ENCODE data around the gene FMOD.
"Not testable (repeated sequence)": the region's sequence is repeated elsewhere in the genome, so short reads cannot be mapped to it uniquely, and the experiment has no call there.

The FMOD gene

DNA sequence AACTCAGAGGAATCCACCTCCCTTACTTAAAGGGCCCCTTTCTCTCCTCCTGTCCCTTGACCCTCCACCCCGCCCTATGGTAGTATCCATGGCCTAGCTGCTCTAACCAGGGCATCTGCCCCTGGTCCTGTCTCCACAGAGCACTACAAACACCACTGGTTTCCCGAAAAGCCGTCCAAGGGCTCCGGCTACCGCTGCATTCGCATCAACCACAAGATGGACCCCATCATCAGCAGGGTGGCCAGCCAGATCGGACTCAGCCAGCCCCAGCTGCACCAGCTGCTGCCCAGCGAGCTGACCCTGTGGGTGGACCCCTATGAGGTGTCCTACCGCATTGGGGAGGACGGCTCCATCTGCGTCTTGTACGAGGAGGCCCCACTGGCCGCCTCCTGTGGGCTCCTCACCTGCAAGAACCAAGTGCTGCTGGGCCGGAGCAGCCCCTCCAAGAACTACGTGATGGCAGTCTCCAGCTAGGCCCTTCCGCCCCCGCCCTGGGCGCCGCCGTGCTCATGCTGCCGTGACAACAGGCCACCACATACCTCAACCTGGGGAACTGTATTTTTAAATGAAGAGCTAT is 43.9 kb downstream of the FMOD start:
- peak in 25 of 51 donors; percentile 25 to 70 (median 48) for DNase-seq

DNA sequence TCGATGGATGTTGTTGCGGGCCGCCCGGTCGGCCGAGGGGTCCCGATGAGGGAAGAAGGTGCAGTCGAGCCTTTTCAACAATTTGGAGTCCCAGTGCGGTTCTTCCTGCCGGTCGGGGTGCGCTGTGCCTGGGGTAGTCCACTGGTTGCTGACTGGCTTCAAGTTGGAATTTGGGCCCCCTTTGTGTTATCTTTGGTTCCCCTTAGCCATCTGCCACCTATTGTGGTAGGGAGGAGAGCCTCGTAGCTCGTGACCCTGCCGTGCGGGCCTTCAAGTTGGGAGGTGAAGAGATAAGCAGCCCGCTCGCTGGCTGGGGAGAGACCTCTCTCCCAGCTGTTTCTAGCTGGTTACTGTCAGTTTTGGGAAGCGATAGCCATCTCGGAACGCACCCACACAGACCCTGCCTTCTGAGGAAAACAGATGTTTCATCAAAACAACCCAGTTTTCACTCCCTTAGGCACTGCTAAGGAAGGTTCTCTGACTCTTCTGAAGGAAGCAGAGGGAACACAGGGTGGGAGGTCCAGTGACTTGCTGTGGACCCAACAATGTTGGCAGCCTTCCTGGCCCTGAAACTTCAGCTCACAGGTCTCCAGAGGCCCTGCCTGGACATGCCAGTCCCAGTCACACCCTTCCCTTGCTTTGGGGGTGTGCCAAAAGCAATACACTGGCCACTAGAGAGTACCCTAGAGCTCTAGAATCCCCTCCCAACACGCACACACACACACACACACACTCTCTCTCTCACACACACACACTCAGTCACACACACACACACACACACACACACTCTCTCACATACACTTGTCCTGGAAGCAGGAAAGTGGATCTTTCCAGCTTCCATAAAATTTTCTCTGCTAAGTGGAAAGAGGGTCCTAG is 44.6 kb downstream of the FMOD start:
- DNase-seq = peak in 44 of 51 donors; percentile 29 to 88 (median 66)

DNA sequence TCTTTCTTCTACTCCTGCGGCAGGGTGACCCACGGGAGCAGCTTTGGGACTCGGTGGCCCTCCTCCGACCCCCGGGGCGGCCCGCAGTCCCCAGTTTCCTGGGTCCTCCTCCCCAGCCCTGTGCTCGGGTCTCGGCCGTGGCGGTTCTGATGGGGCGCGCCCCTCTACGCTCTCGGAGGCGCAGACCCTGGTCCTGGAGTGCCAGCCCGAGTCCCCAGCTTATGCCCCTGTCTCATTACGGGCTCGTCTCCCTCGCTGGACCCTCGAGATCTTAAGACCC is 45.2 kb downstream of the FMOD start:
- DNase-seq = peak in 3 of 51 donors; percentile 54 to 72 (median 61)

DNA sequence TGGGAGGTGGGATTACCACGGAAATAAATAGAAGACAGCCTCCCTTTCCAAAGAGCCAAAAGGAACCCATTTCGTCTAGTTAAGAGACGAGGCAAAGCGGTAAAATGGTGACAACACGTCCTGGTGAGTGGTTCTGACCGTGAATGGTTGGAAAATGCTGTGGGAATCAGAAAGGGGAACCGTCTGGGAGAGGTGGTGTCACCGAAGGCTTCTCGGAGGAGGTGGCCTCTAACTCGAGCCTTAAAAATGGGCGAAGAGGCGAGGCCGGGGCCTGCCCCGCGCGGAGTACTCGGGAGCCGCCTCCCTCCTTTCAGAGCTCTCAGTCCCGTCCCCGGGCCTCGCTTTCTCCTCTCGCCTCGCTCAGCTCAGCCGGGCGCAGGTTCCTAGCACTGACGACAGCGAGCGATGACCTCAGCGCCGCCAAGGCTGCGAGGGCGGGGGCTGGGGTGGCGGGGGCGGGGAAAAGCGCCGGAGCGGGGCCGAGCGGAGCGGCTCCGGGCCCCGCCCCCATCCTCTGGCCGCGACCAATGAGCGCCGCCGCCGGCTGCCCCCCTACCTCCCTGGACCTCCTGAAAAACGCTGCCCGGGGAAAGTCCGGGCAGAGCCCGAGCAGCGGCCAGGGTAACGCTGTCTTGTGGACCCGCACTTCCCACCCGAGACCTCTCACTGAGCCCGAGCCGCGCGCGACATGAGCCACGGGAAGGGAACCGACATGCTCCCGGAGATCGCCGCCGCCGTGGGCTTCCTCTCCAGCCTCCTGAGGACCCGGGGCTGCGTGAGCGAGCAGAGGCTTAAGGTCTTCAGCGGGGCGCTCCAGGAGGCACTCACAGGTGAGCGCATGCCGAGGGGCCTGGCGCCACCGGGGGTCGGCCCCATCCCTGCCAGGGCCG is 45.8 kb downstream of the FMOD start, which contains the start of gene BTG2:
TSS of gene BTG2 (plus strand) at position 601 of the 890 bp plus-strand sequence. CDS start at position 689, 88 bp downstream.
- peak; percentile 56 to 100 (median 94) for DNase-seq

DNA sequence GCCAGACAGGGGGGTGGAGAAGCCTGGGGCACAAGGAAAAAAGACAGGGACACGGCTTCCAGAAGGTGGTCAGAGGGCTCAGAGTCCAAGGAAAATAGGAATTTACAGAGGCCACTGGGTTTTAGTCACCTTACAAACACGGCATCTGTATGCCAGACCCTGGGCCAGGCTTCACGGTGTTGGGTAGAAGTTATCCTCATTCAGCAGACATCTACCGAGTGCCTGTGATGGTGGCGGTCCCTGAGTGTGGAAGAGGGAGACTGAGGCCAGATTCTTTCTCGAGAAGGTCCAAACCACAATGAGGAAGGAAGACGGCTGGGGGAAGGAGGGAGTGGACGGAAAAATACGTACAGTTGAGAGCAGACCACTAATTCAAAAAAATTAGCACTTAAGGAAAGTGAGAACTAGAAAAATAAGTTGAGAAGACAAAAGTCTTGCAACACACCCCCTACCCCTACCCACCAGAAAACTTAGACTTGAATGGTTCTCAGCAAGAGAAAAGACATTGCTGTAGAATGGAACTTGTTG is 46.5 kb downstream of the FMOD start:
- DNase-seq = peak in 1 of 51 donors; percentile 23

DNA sequence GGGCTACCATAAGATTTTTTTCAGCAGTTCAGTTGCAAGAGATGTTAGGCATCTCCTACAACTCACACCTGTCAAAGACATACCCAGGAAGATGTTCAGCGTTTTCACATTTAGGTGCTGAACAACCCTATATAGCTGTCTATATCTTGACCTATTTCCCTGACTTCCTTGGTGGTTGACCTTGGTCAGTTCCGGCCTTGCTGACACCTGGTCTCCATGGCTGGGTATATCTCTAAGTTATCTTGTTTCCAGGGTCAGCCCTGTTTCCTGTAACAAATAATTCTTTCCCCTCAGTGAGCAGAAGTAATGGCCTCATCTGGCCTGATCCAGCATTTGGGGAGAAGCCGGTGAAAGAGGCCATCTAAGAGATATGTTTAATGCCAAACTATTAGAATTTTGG is 48.0 kb downstream of the FMOD start:
- no peak for DNase-seq

DNA sequence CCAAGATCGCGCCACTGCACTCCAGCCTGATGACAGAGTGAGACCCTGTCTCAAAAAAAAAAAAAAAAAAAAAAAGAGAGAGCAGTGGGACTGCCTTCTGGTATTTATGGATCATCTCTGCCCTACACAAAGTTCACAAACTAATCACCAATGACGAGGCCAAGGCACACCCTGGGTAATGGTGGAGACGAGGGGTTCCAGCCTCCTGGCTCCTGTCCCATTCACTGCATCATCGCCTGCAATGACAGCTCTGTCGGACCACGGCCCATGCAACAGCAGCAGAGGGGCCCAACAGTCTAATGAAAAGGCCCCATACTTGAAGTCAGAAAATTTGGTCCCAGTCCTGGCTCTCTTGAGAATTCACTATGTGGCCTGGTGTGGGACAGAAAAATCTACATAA is 48.5 kb downstream of the FMOD start:
- DNase-seq = no peak

DNA sequence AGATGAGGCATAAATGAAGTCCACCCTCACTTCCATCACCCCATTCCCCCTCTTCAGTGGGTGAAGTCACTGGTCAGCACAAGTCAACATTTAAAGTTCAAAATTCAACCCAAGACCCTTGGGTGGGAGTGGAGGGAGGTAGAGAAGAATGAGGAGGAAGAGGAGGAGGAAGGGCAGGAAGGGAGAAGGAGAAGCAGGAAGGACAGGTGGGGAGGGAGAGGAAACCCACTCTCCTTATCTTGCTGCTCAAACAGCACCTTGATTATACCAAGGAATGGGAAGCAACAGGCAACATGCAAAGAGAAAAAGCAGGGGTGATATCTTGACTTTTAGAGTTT is 49.6 kb downstream of the FMOD start:
- no peak for DNase-seq

DNA sequence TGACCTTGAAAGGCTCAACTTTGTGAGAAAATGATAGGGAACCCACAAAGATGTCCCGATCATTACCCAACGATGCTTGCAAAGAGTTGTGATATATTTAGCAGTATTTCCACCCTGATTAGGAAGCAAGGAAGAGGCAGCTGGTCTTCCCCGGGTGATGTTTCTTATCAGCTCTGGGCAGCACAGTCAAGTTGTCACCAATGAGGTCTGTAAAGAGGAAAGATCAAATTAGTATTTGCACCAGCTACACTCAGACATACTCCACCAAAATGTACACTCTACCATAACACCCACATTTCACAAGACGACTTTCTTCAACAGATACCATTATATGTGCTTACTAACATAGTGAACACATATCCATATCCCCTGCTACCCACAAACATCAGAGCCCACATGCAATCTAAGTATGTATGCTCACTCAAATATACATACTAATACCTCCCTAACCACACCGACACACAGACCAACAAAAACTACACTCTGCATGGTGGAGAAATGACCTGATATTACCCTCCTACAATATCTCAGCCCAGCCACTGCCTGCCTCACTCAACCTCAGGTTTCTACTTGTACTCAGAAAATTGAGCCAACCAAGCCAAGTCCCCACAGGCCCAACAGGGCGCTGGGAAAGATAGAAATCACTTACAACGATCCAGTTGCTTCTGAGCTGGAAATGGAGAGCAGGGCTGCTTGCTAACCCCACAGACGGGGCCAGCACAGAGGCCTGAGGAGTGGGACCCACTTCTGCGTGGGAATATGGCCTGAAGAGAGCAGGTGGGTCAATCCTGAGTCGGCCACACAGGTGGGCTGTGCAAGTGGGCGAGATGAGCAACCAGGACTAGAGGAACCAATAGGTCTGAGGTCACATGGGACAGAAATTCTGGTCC is 50.2 kb downstream of the FMOD start:
- DNase-seq = no peak

DNA sequence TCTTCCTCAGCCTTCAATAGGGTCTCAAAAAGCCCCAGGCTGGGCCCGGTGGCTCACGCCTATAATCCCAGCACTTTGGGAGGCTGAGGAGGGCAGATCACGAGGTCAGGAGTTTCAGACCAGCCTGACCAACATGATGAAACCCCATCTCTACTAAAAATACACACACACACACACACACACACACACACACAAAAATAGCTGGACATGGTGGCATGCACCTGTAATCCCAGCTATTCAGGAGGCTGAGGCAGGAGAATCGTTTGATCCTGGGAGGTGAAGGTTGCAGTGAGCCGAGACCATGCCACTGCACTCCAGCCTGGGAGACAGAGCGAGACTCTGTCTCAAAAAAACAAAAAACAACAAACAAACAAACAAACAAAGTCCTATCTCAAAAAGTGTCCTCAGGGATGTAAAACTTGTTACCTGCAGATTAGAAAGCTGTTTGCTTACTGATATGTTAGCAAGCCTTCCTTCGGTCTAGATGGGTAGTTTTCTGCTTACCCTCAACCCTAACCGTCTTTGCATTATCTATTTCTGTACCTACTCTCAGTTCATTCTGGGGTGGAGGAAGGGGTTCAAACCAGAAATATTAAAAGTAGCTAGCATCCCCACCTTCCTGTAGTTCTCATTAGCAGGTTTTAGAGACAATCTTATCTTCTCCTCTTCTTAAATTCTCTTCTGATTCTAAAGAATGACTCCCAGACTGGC is 51.0 kb downstream of the FMOD start:
- not testable (repeated sequence) for DNase-seq

DNA sequence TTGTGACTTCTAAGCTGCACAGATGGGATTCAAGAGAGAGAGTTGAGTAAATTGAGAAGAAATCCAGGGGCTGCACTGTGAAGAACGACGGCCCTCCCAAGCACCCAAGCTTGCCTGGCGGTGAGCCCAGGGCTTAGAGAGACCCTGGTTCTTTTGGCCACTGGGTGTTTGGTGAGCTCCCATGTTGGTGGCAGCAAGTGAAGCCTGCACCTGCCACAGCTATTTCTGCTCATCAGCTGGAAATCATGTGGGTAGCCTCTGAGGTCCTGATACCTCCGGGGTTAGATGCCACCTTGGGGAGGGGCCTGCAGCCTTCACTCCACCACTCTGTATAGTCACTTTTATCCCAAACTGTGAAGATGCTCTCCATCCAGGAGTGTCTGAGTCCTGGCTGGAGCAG is 51.8 kb downstream of the FMOD start:
- DNase-seq = no peak

DNA sequence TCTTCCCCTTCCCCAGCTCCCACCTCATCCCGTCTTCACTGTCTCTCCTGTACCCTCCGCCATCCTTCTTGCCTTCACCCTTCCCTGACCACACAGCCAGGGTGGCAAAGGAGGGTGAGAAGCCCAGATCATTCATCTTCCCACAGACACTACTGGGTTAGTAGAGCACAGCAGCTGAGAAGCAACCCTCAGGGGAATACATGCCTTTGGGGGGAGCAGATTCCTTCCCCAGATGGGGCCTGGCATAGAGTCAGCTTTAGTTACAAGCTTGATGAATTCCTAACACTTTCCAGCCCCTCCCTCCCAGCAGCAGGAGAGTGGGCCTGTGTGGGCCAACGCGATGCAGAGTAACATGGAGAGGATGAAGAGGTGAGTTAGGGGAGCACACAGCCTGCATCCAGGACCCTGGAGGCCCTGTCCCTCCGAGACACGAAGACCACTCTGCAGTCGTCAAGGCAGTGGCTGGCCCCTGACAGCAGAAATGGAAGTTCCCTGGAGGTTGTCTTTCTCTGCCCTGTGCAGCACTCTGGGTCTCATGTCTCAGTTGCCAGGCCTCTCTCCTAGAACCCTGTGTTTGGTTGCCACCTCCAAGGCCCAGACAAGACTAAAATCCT is 54.4 kb downstream of the FMOD start:
- no peak for DNase-seq

DNA sequence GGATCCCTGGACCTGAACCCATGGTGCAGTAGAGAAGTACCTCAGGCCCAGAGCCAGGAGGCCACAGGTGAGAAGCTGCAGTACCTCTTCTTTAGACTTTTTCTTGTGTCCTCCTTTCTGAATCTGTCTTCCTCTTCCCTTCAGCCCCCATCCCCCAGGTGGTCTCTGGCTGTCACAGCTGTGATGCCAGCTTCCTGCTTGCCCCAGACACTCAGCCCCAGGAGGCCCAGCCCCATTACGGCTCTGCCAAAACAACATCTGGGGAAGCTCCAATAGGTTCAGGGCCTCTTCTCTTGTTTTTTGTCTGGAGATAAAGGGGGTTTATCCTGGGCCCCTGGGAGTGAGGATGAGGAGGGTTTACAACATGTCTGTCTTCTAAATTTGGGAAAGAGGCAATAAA is 55.1 kb downstream of the FMOD start:
- DNase-seq = no peak

DNA sequence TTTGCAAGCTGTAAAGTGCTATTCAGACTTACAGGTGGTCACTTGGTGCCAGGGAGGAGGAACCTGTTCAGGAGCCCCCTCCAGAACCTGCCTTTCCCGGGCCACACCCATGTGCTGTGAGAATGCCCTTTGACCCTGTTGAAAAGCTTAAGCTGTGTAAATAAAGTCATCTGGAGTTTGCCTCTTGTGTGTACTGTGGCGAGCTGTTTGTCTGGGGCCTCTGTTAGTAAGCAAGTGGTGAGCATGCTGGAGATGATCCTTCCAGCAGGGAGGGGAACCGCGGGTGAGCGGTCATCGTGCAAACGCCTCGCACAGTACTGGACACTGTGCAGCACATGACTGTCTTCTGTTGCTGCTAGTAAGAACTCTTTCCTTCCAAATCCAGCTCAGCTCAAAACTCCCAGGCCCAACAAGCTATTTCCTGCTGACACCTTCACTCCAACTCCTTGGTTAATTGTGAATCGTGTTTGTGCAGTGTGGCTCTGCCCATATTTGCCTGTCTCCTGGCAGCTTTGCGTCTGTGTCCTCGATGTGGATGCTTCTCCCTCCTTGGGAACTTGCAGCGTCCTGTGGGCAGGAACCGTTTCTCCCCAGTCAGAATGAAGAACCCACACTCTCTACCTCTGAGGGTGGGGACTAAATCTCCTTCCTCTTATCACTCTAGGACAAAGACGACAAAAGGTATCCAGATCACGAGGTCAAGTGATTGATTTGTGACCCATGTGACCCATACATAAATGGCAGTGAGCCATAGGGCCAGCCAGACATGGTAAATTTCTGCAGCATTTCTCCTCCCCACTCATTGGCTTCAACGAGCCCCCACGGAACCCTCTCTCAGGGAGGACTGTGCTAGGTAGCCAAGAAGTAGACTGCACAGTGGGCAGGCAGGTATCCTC is 59.5 kb downstream of the FMOD start:
- DNase-seq = peak in 20 of 51 donors; percentile 25 to 59 (median 36)

Measured in hypothalamus (tissue), 51 donors.